Type B pancreatic cell (in vitro differentiated cells): ENCODE data around the gene LCE2D. TPM values are rescaled to one million over a fixed set of nuclear protein-coding genes. Genes with fewer than 3 reads are reported as not detected.
"Not testable (repeated sequence)": the region's sequence is repeated elsewhere in the genome, so short reads cannot be mapped to it uniquely, and the experiment has no call there.

Source experiments
- DNase-seq: peaks from one replicate; pipeline ENCODE4 v3.0.0; 2021; ENCODE audit warnings: mixed read lengths; ENCODE audit not compliant: unreplicated experiment; ENCODE audit errors: extremely low spot score
- H3K27ac Mint-ChIP-seq: 2 replicates; pipeline ENCODE4 v1.8.0; 2021; ENCODE audit warnings: mild to moderate bottlenecking, mixed read lengths
- H3K27me3 Mint-ChIP-seq: 2 replicates; pipeline ENCODE4 v1.8.0; 2021; ENCODE audit warnings: mixed read lengths
- H3K36me3 Mint-ChIP-seq: 2 replicates; pipeline ENCODE4 v1.8.0; 2021; ENCODE audit warnings: mixed read lengths
- H3K4me1 Mint-ChIP-seq: one replicate; pipeline ENCODE4 v1.8.0; 2021; ENCODE audit warnings: mixed read lengths; ENCODE audit not compliant: unreplicated experiment
- H3K4me3 Mint-ChIP-seq: 2 replicates; pipeline ENCODE4 v1.8.0; 2021; ENCODE audit warnings: mild to moderate bottlenecking, mixed read lengths
- H3K9me3 Mint-ChIP-seq: 2 replicates; pipeline ENCODE4 v1.8.0; 2021; ENCODE audit warnings: mixed read lengths
- CTCF ChIP-seq: fragments of 200-600 bp; sonication (generic); conservative IDR thresholded peaks from 2 replicates; pipeline ENCODE4 v1.5.0; 2021; ENCODE audit warnings: antibody characterized with exemption, mild to moderate bottlenecking
- total RNA-seq: library from RNA; stranded (reverse); gene quantifications from 2 replicates; pipeline ENCODE4 v1.2.1, GENCODE V29; 2021; ENCODE audit warnings: low replicate concordance

Gene LCE2D
- total RNA-seq, 1 donor from 2014 or later: not detected

GRCh38 chr1:152673016-152673415, 9.8 kb downstream of the LCE2D start:
- Mint-ChIP-seq H3K4me3 (no peak overlapping the region), H3K9me3 (no peaks in the 10 kb centered on the region), H3K27ac (no peak overlapping the region), H3K36me3 (no peaks in the 10 kb centered on the region), H3K4me1 (no peaks in the 10 kb centered on the region), H3K27me3 (no peaks in the 10 kb centered on the region)
- DNase-seq: no peak
- no peak for TF ChIP-seq CTCF

GRCh38 chr1:152674983-152675382, 11.8 kb downstream of the LCE2D start, which contains the start of gene LCE2C:
TSS of gene LCE2C (plus strand) at chr1:152675279. CDS start at chr1:152676016, 737 bp downstream.
- H3K27me3 Mint-ChIP-seq, H3K4me1 Mint-ChIP-seq, H3K36me3 Mint-ChIP-seq, H3K9me3 Mint-ChIP-seq, H3K4me3 Mint-ChIP-seq, DNase-seq, H3K27ac Mint-ChIP-seq: not testable (repeated sequence)

- Mint-ChIP-seq H3K4me1 (no peaks in the 10 kb centered on the region), H3K4me3 (no peak overlapping the region), H3K27ac (no peak overlapping the region), H3K9me3 (no peaks in the 10 kb centered on the region), H3K36me3 (no peaks in the 10 kb centered on the region), H3K27me3 (no peaks in the 10 kb centered on the region)
- DNase-seq: no peak
- TF ChIP-seq CTCF: no peak
These were observed 16.3 kb downstream of the LCE2D start for GRCh38 chr1:152679459-152679858.

GRCh38 chr1:152681616-152682015, 18.4 kb downstream of the LCE2D start:
- Mint-ChIP-seq H3K9me3 (no peaks in the 10 kb centered on the region), H3K27ac (no peak overlapping the region), H3K27me3 (no peaks in the 10 kb centered on the region), H3K4me1 (no peaks in the 10 kb centered on the region), H3K4me3 (no peak overlapping the region), H3K36me3 (no peaks in the 10 kb centered on the region)
- no peak for DNase-seq
- no peak for TF ChIP-seq CTCF

- Mint-ChIP-seq H3K4me3 (no peak overlapping the region), H3K9me3 (peaks cover 5% of the 10 kb centered on the region), H3K27ac (no peak overlapping the region), H3K4me1 (no peaks in the 10 kb centered on the region), H3K36me3 (no peaks in the 10 kb centered on the region), H3K27me3 (no peaks in the 10 kb centered on the region)
- DNase-seq: no peak
- no peak for TF ChIP-seq CTCF
These were observed 20.7 kb downstream of the LCE2D start for GRCh38 chr1:152683846-152684245.

GRCh38 chr1:152685823-152686222, 22.6 kb downstream of the LCE2D start, which contains the start of gene LCE2B:
TSS of gene LCE2B (plus strand) at chr1:152686123. CDS start at chr1:152686844, 721 bp downstream.
- not testable (repeated sequence) for H3K4me1 Mint-ChIP-seq, DNase-seq, H3K27me3 Mint-ChIP-seq, H3K27ac Mint-ChIP-seq, H3K9me3 Mint-ChIP-seq, H3K36me3 Mint-ChIP-seq, H3K4me3 Mint-ChIP-seq
